ENCODE data around the gene SKIC8.

SKIC8 gene

DNA sequence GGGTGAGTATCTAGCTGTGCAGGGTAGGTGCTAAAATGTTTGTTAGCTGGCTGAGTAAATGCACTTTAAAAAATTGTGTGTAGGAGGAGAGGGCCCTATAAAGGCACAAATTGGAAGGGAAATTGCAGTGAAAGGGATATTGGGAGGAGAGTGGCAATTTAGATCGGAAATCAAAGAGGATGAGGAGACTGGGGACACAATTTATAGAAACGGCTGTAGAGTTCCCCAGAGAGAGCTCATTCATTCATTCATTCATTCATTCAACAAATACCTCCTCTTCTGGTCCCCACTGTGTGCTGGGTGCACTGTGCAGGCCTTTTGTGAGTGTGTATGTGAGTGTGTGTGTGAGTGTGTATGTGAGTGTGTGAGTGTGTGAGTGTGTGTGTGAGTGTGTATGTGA is 32.6 kb downstream of the SKIC8 start:
- no peak overlapping the region for H3K4me3 ChIP-seq (ENCODE audit: control insufficient read depth, low read depth, low read length)
- DNase-seq (ENCODE audit: low read depth) = no peak
- no peak for TF ChIP-seq CTCF (IDR thresholded peaks at IDR 0.05; ENCODE audit: control insufficient read depth, insufficient read depth, low read depth, low read length, missing control alignments)

DNA sequence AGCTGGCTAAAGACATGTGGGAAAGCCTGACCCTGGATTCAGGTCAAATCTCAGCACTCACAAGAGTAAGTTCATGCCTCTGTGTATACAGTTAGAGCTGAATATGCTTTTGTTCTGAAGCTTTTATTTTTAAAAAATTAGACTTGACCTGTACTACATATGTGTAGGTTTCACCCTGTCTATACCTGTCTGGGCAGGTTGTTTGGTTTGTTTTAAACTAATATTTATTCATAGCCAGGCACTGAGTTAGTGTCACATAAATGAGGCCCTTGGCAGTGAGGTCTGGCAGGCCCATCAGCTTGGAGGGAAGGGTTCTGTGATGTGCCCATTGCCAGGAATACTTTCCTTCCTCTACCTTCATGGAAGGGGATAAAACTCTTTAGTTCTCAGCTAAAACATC is 33.2 kb downstream of the SKIC8 start:
- DNase-seq (ENCODE audit: low read depth) = no peak
- no peak overlapping the region for H3K4me3 ChIP-seq (ENCODE audit: control insufficient read depth, low read depth, low read length)
- no peak for TF ChIP-seq CTCF (IDR thresholded peaks at IDR 0.05; ENCODE audit: control insufficient read depth, insufficient read depth, low read depth, low read length, missing control alignments)

DNA sequence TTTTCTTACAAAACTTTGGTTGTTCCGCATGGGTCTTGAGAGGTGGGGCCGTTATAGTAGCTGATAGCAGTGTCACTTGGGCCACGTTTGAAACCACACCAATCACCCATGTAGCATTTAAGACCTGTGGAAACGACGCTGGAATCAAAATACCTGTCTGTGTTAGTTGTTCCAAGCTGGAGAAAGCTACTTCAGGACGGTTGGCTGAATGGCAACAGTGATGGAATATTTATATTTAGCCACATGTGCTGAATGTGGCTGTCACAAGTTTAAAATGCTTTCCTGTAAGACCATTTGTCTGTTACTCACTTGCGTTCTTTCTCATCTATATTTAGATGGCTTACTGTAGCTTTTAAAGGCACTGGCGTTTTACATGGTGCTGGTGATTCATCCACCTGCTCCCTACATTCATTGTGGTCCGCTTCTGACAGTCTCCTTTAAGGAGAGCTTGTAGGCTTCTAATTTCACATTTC is 33.6 kb downstream of the SKIC8 start:
- DNase-seq (ENCODE audit: low read depth) = no peak
- H3K4me3 ChIP-seq (ENCODE audit: control insufficient read depth, low read depth, low read length) = no peak overlapping the region
- no peak for TF ChIP-seq CTCF (IDR thresholded peaks at IDR 0.05; ENCODE audit: control insufficient read depth, insufficient read depth, low read depth, low read length, missing control alignments)

DNA sequence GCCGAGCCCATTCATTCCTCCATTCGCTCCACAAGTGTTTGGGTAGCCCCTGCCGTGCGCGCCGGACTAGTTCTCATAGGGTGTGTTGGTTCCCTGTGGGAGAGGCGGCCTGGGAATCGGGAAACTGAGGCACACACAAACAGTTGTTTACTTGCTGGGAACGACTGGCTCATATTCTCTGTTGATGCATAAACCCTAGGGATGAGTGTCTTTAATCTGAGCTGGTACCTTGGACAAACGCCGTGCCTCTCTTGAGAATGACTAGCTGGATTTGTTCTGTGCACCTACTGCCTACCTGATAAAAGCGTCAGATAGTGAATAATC is 34.3 kb downstream of the SKIC8 start:
- no peak for DNase-seq (ENCODE audit: low read depth)
- TF ChIP-seq CTCF (IDR thresholded peaks at IDR 0.05; ENCODE audit: control insufficient read depth, insufficient read depth, low read depth, low read length, missing control alignments) = no peak
- peak overlapping the region; percentile 49 for H3K4me3 ChIP-seq (ENCODE audit: control insufficient read depth, low read depth, low read length)

DNA sequence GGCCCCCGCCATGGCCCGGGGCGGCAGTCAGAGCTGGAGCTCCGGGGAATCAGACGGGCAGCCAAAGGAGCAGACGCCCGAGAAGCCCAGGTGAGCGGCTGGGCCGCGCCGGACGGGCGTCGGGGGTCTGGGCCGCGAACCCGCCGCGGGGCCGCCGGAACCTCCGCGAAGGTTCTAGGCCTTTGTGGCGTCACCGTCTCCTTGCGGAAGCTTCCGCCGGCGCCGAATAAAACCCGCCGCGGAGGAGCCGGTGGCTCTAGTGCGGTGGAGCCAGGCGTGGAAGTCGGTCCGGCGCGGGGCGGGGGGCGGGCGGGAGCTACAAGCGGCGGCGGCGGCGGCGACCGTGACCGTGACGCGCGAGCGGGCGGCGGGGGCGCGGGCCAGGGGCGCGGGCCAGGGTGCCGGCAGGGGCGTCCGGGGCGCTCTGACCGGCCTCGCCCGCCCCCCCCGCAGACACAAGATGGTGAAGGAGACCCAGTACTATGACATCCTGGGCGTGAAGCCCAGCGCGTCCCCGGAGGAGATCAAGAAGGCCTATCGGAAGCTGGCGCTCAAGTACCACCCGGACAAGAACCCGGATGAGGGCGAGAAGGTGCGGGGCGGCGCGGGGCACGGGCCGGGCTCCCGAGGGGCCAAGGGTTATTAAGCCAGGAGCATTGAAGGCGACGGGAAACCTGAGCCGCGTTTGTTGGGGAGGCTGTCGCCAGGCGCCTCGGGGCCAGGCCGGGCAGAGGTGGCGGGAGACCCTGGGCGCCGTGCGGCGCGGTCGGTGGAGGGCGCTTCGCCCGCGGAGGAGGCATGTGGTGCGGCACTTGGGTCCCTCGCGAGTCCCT is 34.9 kb downstream of the SKIC8 start, which contains the start of gene DNAJA4:
DNAJA4 (plus strand) TSS at position 259 of the 833 bp plus-strand sequence; CDS start at position 461, 202 bp downstream.
- peak within 1 kb of the TSS; percentile 49 for H3K4me3 ChIP-seq (ENCODE audit: control insufficient read depth, low read depth, low read length)
- DNase-seq (ENCODE audit: low read depth) = no peak
- TF ChIP-seq CTCF (IDR thresholded peaks at IDR 0.05; ENCODE audit: control insufficient read depth, insufficient read depth, low read depth, low read length, missing control alignments) = no peak

DNA sequence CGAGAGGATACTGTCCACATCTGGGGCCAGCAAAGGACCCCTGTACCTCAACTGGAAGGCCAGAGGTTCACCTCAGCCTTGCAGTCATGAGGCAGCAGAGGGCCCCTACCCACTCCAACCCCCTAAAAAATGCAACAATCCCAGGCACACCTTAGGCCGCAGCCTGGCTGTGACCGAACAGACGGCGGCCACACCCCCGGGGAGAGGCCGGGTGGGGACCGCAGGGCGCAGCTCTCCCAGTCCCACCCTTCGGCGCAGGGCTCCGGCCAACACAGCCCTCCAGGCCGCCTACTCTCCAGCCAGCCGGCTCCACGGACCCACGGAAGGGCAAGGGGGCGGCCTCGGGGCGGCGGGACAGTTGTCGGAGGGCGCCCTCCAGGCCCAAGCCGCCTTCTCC is 35.5 kb downstream of the SKIC8 start:
- no peak overlapping the region for H3K4me3 ChIP-seq (ENCODE audit: control insufficient read depth, low read depth, low read length)
- TF ChIP-seq CTCF (IDR thresholded peaks at IDR 0.05; ENCODE audit: control insufficient read depth, insufficient read depth, low read depth, low read length, missing control alignments) = no peak
- no peak for DNase-seq (ENCODE audit: low read depth)

All from AG09309 (cell line).